GM12878 (cell line): Measurements from ENCODE around the gene ARHGAP26. TPM values are rescaled to one million over a fixed set of nuclear protein-coding genes. Genes with fewer than 3 reads are reported as not detected.

Experiments
- ATAC-seq: fragments of 200-7000 bp; cut with Tn5 transposase; 3 replicates; pipeline ENCODE4 v1.9.1; 2020; ENCODE audit warnings: mild to moderate bottlenecking, moderate library complexity
- BruUV-seq: library from RNA; stranded (reverse); fragments of 400-500 nt; replicated peaks from 2 replicates; lab custom pipeline; 2021; lab: Mats Ljungman, UMichigan
- CTCF ChIA-PET: fragments of 300-600 bp; sonication (Branson Sonifier 250); formaldehyde crosslinking; extraction: SDS; loops from one replicate; lab custom pipeline; 2021; ENCODE audit warnings: inconsistent platforms; lab: Yijun Ruan, JAX
- POLR2A ChIA-PET: fragments of 350-600 bp; formaldehyde crosslinking; extraction: SDS; loops from one replicate; lab custom pipeline; 2021; ENCODE audit warnings: inconsistent platforms; lab: Charles Lee
- RAD21 ChIA-PET: fragments of 300-600 bp; sonication (Branson Sonifier 250); formaldehyde crosslinking; loops from one replicate; lab custom pipeline; 2023; ENCODE audit warnings: antibody characterized with exemption; ENCODE audit not compliant: unreplicated experiment; lab: Charles Lee
- SMC1A ChIA-PET: fragments of 300-600 bp; sonication (Branson Sonifier 250); formaldehyde crosslinking; loops from one replicate; lab custom pipeline; 2023; ENCODE audit not compliant: unreplicated experiment, uncharacterized antibody; lab: Charles Lee
- DNase-seq: peaks from one replicate; pipeline ENCODE4 v3.0.0-alpha.2; 2011; ENCODE audit warnings: low read depth, low spot score
- FAIRE-seq: peaks from 3 replicates; lab custom pipeline; 2011; peaks lifted over from hg19 to GRCh38; lab: Jason Lieb, UNC
- H2AFZ ChIP-seq: 2 replicates; pipeline ENCODE4 v1.6.0; 2011; ENCODE audit warnings: low read depth, low read length, control low read depth; ENCODE audit not compliant: control insufficient read depth
- H3K27ac ChIP-seq: 2 replicates; pipeline ENCODE4 v1.5.1; 2011; ENCODE audit warnings: control low read depth; ENCODE audit not compliant: control insufficient read depth, insufficient read depth
- H3K27me3 ChIP-seq, 2 experiments: replicated peaks in 1 of 2; 2 replicates each; pipeline versions ENCODE4 v1.6.0 to v1.6.1; 2011; ENCODE audit warnings: low read length in 1 of 2; ENCODE audit not compliant: control insufficient read depth in 2 of 2, insufficient read depth in 2 of 2
- H3K36me3 ChIP-seq, 2 experiments: 2 replicates each; pipeline ENCODE4 v1.5.1; 2011; ENCODE audit warnings: low read length in 1 of 2; ENCODE audit not compliant: control insufficient read depth in 2 of 2, insufficient read depth in 2 of 2
- H3K4me1 ChIP-seq: 2 replicates; pipeline ENCODE4 v1.6.1; 2011; ENCODE audit warnings: mild to moderate bottlenecking, low read length, moderate library complexity, mixed read lengths; ENCODE audit not compliant: control insufficient read depth, insufficient read depth
- H3K4me2 ChIP-seq: 2 replicates; pipeline ENCODE4 v1.6.0; 2011; ENCODE audit warnings: control low read depth; ENCODE audit not compliant: control insufficient read depth, insufficient read depth
- H3K4me3 ChIP-seq: fragments of 200-600 bp; sonication (generic); 2 replicates; pipeline ENCODE4 v1.5.1; 2016
- H3K79me2 ChIP-seq: 2 replicates; pipeline ENCODE4 v1.6.0; 2011; ENCODE audit warnings: low read length; ENCODE audit not compliant: control insufficient read depth, insufficient read depth
- H3K9ac ChIP-seq: 2 replicates; pipeline ENCODE4 v1.8.0; 2011; ENCODE audit warnings: low read length, control low read depth, mixed read lengths; ENCODE audit not compliant: control insufficient read depth, insufficient read depth
- H3K9me3 ChIP-seq: replicated peaks from 3 replicates; pipeline ENCODE4 v1.5.1; 2011; ENCODE audit warnings: mild to moderate bottlenecking, low read length; ENCODE audit not compliant: control insufficient read depth, insufficient read depth
- H4K20me1 ChIP-seq: 2 replicates; pipeline ENCODE4 v1.6.0; 2011; ENCODE audit not compliant: control insufficient read depth, insufficient read depth
- CHD4 ChIP-seq: fragments of 200-600 bp; sonication (generic); IDR thresholded peaks from 2 replicates; pipeline ENCODE4 v1.6.1; 2016; ENCODE audit warnings: mild to moderate bottlenecking
- FOXM1 ChIP-seq: IDR thresholded peaks from 2 replicates; pipeline ENCODE4 v1.6.1; 2012; ENCODE audit warnings: low read depth, mild to moderate bottlenecking, inconsistent platforms, low read length, moderate library complexity
- HDAC6 ChIP-seq: fragments of 200-600 bp; sonication (generic); IDR thresholded peaks from one replicate; pipeline ENCODE4 v1.8.0; 2017; ENCODE audit warnings: antibody characterized with exemption; ENCODE audit not compliant: unreplicated experiment
- IRF3 ChIP-seq: fragments of 450-650 bp; IDR thresholded peaks from 2 replicates; pipeline ENCODE4 v1.6.1; 2014; ENCODE audit warnings: mild to moderate bottlenecking
- MAX ChIP-seq: IDR thresholded peaks from 2 replicates; pipeline ENCODE4 v1.6.1; 2012; ENCODE audit warnings: low read depth, low read length, improper control_type of control experiment
- NFIC ChIP-seq: IDR thresholded peaks from 2 replicates; pipeline ENCODE4 v1.6.1; 2012; ENCODE audit warnings: low read depth, mild to moderate bottlenecking, inconsistent platforms, low read length, moderate library complexity
- NFXL1 ChIP-seq: fragments of 450-650 bp; IDR thresholded peaks from 2 replicates; pipeline ENCODE4 v1.6.1; 2017; ENCODE audit warnings: antibody characterized with exemption, mild to moderate bottlenecking, borderline replicate concordance
- PBX3 ChIP-seq: IDR thresholded peaks from 2 replicates; pipeline ENCODE4 v1.6.1; 2011; ENCODE audit warnings: mild to moderate bottlenecking, low read depth, low read length, moderate library complexity; ENCODE audit not compliant: insufficient replicate concordance
- SMC3 ChIP-seq: IDR thresholded peaks from 2 replicates; pipeline ENCODE4 v1.6.1; 2011; ENCODE audit warnings: low read length, improper control_type of control experiment, borderline replicate concordance
- WGBS: methylation state at CpG from one replicate; pipeline ENCODE4 v1.1.6; 2016; ENCODE audit warnings: low lambda C conversion rate; ENCODE audit not compliant: insufficient replicate concordance, insufficient coverage; ENCODE audit errors: missing lambda C conversion rate; 5-methylcytosine and 5-hydroxymethylcytosine counted together
- in situ Hi-C: fragments of 300-500 bp; cut with MboI; formaldehyde crosslinking; loops from 9 replicates; pipeline ENCODE4 v1.14.3; 2018; ENCODE audit warnings: mixed read lengths
- intact Hi-C: fragments of 100-400 bp; cut with micrococcal nuclease; formaldehyde crosslinking; loops from one replicate; pipeline ENCODE4 v1.14.2; 2022; ENCODE audit not compliant: unreplicated experiment
- polyA plus RNA-seq, 11 experiments: library from polyadenylated mRNA; depleted of rRNA in 4 of 11; unstranded in 6 of 11; stranded (reverse) in 5 of 11; fragments of >200 nt; fragmentation: Nextera tagmentation in 4 of 11; fragmentation: Illumina TruSeq in 1 of 11; extraction: Ambion mirVana in 4 of 11; extraction: Trizol in 1 of 11; gene quantifications; 1 replicate in 1 of 11; 2 replicates in 10 of 11; pipeline versions ENCODE4 v1.2.1 to v1.2.3, GENCODE V29; 2011 to 2016; ENCODE audit warnings: inconsistent platforms in 2 of 11, missing spikeins in 2 of 11, low read depth in 1 of 11
- total RNA-seq, 4 experiments: library from RNA; depleted of rRNA in 3 of 4; stranded (reverse); fragments of >200 nt in 3 of 4; fragmentation: Illumina TruSeq in 1 of 4; extraction: Trizol in 1 of 4; gene quantifications; 2 replicates each; pipeline versions ENCODE4 v1.2.1 to v1.2.3, GENCODE V29; 2013 to 2021

ARHGAP26 gene
- total and polyA plus RNA-seq, 10 of the 15 experiments (the other 5 are each of a cell fraction or from before 2014, with no cell fraction given), result 9.4 to 41.5 (median 19.3) TPM

- no peak for ATAC-seq
- H3K27ac ChIP-seq, result no peak overlapping the region
- ChIA-PET SMC1A (interaction anchor here (1.0 to 3.0 kb wide), 6 partner anchors 8 to 1273 kb away, joined by 3 to 12 read pairs (median 4); no protein-coding TSS in a partner anchor), POLR2A (no interaction called here), CTCF (interaction anchor here (0.6 to 1.9 kb wide), 10 partner anchors 7 to 1065 kb away, joined by 3 to 9 read pairs (median 4); no protein-coding TSS in a partner anchor), RAD21 (interaction anchor here (1.1 to 2.9 kb wide), 2 partner anchors 8 to 25 kb away, joined by 3 to 11 read pairs; no protein-coding TSS in a partner anchor)
- H3K4me2 ChIP-seq, result no peak overlapping the region
- no peaks in the 10 kb centered on the region for H4K20me1 ChIP-seq
- BruUV-seq, result no TSS peak
- in situ Hi-C loops (no loop called here), intact Hi-C loops (no loop called here)
- H3K9ac ChIP-seq, result no peak overlapping the region
- DNase-seq, result no peak
- no peaks in the 10 kb centered on the region for H3K36me3 ChIP-seq
- TF ChIP-seq NFXL1, result no peak
- TF ChIP-seq HDAC6, result no peak
- TF ChIP-seq MAX, result no peak
- TF ChIP-seq NFIC, result no peak
- TF ChIP-seq FOXM1, result no peak
- no peak for TF ChIP-seq IRF3
- no peak for TF ChIP-seq CHD4
- no peak for TF ChIP-seq PBX3
- no peak for TF ChIP-seq SMC3
- peaks cover 11% of the 10 kb centered on the region; the same call in 1 of the 2 replicates for H3K4me1 ChIP-seq
- H2AFZ ChIP-seq, result no peak overlapping the region
- 58% methylated on average over 9 of the region's 9 CpGs for WGBS
- no peaks in the 10 kb centered on the region for H3K27me3 ChIP-seq
- H3K79me2 ChIP-seq, result no peaks in the 10 kb centered on the region
- H3K9me3 ChIP-seq, result no peaks in the 10 kb centered on the region
- FAIRE-seq, result no peak
- H3K4me3 ChIP-seq, result no peak overlapping the region
Observed at GRCh38 chr5:142913728-142914338, 143.7 kb downstream of the ARHGAP26 start.
